Retinal pigment epithelial cell (primary cell): ENCODE measurements around the gene PTCHD4.
"Not testable (repeated sequence)": the region's sequence is repeated elsewhere in the genome, so short reads cannot be mapped to it uniquely, and the experiment has no call there.

Experiments used
- DNase-seq: peaks from one replicate; pipeline ENCODE4 v3.0.0-alpha.2; 2010; ENCODE audit warnings: low read depth
- H3K4me3 ChIP-seq: 2 replicates; pipeline ENCODE4 v1.5.1; 2011; ENCODE audit warnings: mild to moderate bottlenecking, low read length, control low read depth, moderate library complexity
- CTCF ChIP-seq: conservative IDR thresholded peaks from 2 replicates; pipeline ENCODE4 v1.5.1; 2011; ENCODE audit warnings: low read depth, low read length, control low read depth, inconsistent platforms

PTCHD4 gene

GRCh38 chr6:48136856-48137255 lies 25.9 kb upstream of the PTCHD4 start:
- no peak for TF ChIP-seq CTCF
- peak; percentile 79 for DNase-seq
- H3K4me3 ChIP-seq: no peak overlapping the region

- peak; percentile 98 for DNase-seq
- H3K4me3 ChIP-seq: no peak overlapping the region
- TF ChIP-seq CTCF: no peak
These were observed 24.5 kb upstream of the PTCHD4 start for GRCh38 chr6:48135323-48136084.

- no peak for DNase-seq
- TF ChIP-seq CTCF: no peak
- no peak overlapping the region for H3K4me3 ChIP-seq
These were observed 23.2 kb upstream of the PTCHD4 start for GRCh38 chr6:48134246-48134645.

GRCh38 chr6:48123601-48124000 lies 12.6 kb upstream of the PTCHD4 start:
- DNase-seq: no peak
- no peak overlapping the region for H3K4me3 ChIP-seq
- TF ChIP-seq CTCF: no peak

- H3K4me3 ChIP-seq, DNase-seq: not testable (repeated sequence)
These were observed 11.2 kb upstream of the PTCHD4 start for GRCh38 chr6:48121983-48122749.

GRCh38 chr6:48116699-48117645 lies 6.0 kb upstream of the PTCHD4 start:
- H3K4me3 ChIP-seq: no peak overlapping the region
- no peak for DNase-seq
- no peak for TF ChIP-seq CTCF

- no peak for DNase-seq
- no peak overlapping the region for H3K4me3 ChIP-seq
- TF ChIP-seq CTCF: no peak
These were observed 2.1 kb upstream of the PTCHD4 start for GRCh38 chr6:48113130-48113529.
